HepG2 (cell line): ENCODE results near the gene MPP3. TPM values are rescaled to one million over a fixed set of nuclear protein-coding genes. Genes with fewer than 3 reads are reported as not detected.

ENCODE experiments used
- CEBPB ChIP-seq: IDR thresholded peaks from 2 replicates; pipeline ENCODE4 v1.6.1; 2011; ENCODE audit warnings: low read depth, low read length, improper control_type of control experiment, borderline replicate concordance
- ELF1 ChIP-seq: sonication (generic); formaldehyde crosslinking; IDR thresholded peaks from 2 replicates; pipeline ENCODE4 v1.4.0; 2020; ENCODE audit warnings: missing genetic modification reagents
- GATAD2A ChIP-seq: IDR thresholded peaks from 2 replicates; pipeline ENCODE4 v1.6.1; 2016
- GFI1 ChIP-seq: sonication (generic); formaldehyde crosslinking; IDR thresholded peaks from 2 replicates; pipeline ENCODE4 v1.5.0; 2020; ENCODE audit warnings: missing genetic modification reagents, mild to moderate bottlenecking, borderline replicate concordance
- HCFC1 ChIP-seq: fragments of 150-350 bp; IDR thresholded peaks from 2 replicates; pipeline ENCODE4 v1.6.1; 2014; ENCODE audit warnings: low read depth, low read length
- MED8 ChIP-seq: sonication (generic); formaldehyde crosslinking; IDR thresholded peaks from 2 replicates; pipeline ENCODE4 v1.8.1; 2023; ENCODE audit warnings: mild to moderate bottlenecking, missing genetic modification reagents; ENCODE audit not compliant: insufficient replicate concordance
- MTA3 ChIP-seq: sonication (generic); formaldehyde crosslinking; IDR thresholded peaks from 2 replicates; pipeline ENCODE4 v1.4.0; 2020; ENCODE audit warnings: missing genetic modification reagents
- PHB2 ChIP-seq: fragments of 450-650 bp; IDR thresholded peaks from 2 replicates; pipeline ENCODE4 v1.6.1; 2018; ENCODE audit not compliant: partially characterized antibody
- STAG1 ChIP-seq: sonication (generic); formaldehyde crosslinking; IDR thresholded peaks from 2 replicates; pipeline ENCODE4 v1.4.0; 2020; ENCODE audit warnings: missing genetic modification reagents
- ZNF20 ChIP-seq: sonication (generic); formaldehyde crosslinking; IDR thresholded peaks from 2 replicates; pipeline ENCODE4 v1.4.0; 2020; ENCODE audit warnings: mild to moderate bottlenecking, moderate library complexity, missing genetic modification reagents
- ZNF549 ChIP-seq: sonication (generic); formaldehyde crosslinking; IDR thresholded peaks from 2 replicates; pipeline ENCODE4 v1.5.0; 2020; ENCODE audit warnings: missing genetic modification reagents
- polyA plus RNA-seq, 8 experiments: library from polyadenylated mRNA; depleted of rRNA in 3 of 8; stranded (reverse) in 7 of 8; unstranded in 1 of 8; fragments of >200 nt; fragmentation: Illumina TruSeq in 4 of 8; extraction: Trizol in 4 of 8; gene quantifications; 2 replicates each; pipeline versions ENCODE4 v1.2.1 to v1.2.3, GENCODE V29; 2011 to 2016; ENCODE audit warnings: low read depth in 4 of 8, missing spikeins in 1 of 8, mixed read lengths in 1 of 8; ENCODE audit not compliant: insufficient read depth in 1 of 8
- total RNA-seq, 5 experiments: library from RNA; depleted of rRNA; stranded (reverse); fragments of >200 nt; fragmentation: Illumina TruSeq; extraction: Trizol; gene quantifications; 2 replicates each; pipeline ENCODE4 v1.2.3, GENCODE V29; 2016; ENCODE audit warnings: low read depth in 1 of 5
- TF ChIP-seq, protein P1 (sequence below): sonication (generic); formaldehyde crosslinking; IDR thresholded peaks from 2 replicates; pipeline ENCODE4 v1.4.0; 2020; ENCODE audit warnings: missing genetic modification reagents
- TF ChIP-seq, protein P2 (sequence below): sonication (generic); formaldehyde crosslinking; IDR thresholded peaks from 2 replicates; pipeline ENCODE4 v1.4.0; 2020; ENCODE audit warnings: missing genetic modification reagents, borderline replicate concordance
- TF ChIP-seq, protein P3 (sequence below): sonication (generic); formaldehyde crosslinking; IDR thresholded peaks from 2 replicates; pipeline ENCODE4 v1.5.0; 2020; ENCODE audit warnings: missing genetic modification reagents, mild to moderate bottlenecking, borderline replicate concordance
- TF ChIP-seq, protein P4 (sequence below): sonication (generic); formaldehyde crosslinking; IDR thresholded peaks from 2 replicates; pipeline ENCODE4 v1.8.1; 2023; ENCODE audit warnings: missing genetic modification reagents, inconsistent platforms, borderline replicate concordance

MPP3 gene
- total and polyA plus RNA-seq, 2 of the 13 experiments (the other 11 are each of a cell fraction or from before 2014, with no cell fraction given): 0.91 to 1.8 TPM

DNA sequence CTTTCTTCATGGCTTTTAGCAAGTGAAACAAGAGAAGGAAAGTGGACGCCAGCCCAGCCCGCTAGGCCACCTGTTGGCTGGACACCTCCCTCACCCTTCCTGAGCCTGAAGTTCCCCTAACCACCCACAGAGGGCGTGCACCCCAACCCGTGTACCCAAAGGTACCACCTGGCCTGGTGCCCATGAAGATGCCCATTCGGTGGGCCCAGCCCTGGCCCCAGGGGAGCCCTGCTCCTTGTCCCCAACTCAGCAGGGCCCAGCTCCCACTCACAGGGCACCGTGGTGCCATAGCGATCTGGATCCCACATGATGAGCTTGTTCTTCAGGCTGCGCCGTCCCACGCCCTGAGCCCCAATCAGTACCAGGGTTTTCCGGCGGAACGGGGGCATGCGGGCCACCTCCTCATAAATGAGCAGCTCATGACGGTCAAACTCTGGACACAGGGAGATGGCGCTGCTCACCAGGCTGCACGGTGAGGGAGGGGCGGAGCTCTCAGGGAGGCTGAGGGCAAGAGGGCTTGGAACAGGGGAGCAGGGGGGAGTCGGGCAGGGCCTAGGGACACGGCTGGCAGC lies 47.6 kb upstream of the MPP3 start (continued):
- TF ChIP-seq, protein P1, sequence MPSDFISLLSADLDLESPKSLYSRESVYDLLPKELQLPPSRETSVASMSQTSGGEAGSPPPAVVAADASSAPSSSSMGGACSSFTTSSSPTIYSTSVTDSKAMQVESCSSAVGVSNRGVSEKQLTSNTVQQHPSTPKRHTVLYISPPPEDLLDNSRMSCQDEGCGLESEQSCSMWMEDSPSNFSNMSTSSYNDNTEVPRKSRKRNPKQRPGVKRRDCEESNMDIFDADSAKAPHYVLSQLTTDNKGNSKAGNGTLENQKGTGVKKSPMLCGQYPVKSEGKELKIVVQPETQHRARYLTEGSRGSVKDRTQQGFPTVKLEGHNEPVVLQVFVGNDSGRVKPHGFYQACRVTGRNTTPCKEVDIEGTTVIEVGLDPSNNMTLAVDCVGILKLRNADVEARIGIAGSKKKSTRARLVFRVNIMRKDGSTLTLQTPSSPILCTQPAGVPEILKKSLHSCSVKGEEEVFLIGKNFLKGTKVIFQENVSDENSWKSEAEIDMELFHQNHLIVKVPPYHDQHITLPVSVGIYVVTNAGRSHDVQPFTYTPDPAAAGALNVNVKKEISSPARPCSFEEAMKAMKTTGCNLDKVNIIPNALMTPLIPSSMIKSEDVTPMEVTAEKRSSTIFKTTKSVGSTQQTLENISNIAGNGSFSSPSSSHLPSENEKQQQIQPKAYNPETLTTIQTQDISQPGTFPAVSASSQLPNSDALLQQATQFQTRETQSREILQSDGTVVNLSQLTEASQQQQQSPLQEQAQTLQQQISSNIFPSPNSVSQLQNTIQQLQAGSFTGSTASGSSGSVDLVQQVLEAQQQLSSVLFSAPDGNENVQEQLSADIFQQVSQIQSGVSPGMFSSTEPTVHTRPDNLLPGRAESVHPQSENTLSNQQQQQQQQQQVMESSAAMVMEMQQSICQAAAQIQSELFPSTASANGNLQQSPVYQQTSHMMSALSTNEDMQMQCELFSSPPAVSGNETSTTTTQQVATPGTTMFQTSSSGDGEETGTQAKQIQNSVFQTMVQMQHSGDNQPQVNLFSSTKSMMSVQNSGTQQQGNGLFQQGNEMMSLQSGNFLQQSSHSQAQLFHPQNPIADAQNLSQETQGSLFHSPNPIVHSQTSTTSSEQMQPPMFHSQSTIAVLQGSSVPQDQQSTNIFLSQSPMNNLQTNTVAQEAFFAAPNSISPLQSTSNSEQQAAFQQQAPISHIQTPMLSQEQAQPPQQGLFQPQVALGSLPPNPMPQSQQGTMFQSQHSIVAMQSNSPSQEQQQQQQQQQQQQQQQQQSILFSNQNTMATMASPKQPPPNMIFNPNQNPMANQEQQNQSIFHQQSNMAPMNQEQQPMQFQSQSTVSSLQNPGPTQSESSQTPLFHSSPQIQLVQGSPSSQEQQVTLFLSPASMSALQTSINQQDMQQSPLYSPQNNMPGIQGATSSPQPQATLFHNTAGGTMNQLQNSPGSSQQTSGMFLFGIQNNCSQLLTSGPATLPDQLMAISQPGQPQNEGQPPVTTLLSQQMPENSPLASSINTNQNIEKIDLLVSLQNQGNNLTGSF (CRISPR knock-in tag): no peak
- TF ChIP-seq ZNF549 (CRISPR knock-in tag) (no peak), MTA3 (CRISPR knock-in tag) (no peak), ELF1 (no peak), CEBPB (no peak), STAG1 (CRISPR knock-in tag) (0 out of 2 replicates have a peak, but pooled peaks have one; percentile 9), ZNF20 (CRISPR knock-in tag) (no peak), GFI1 (no peak), PHB2 (no peak), GATAD2A (CRISPR knock-in tag) (no peak), MED8 (CRISPR knock-in tag) (no peak), HCFC1 (no peak)
- TF ChIP-seq, protein P2, sequence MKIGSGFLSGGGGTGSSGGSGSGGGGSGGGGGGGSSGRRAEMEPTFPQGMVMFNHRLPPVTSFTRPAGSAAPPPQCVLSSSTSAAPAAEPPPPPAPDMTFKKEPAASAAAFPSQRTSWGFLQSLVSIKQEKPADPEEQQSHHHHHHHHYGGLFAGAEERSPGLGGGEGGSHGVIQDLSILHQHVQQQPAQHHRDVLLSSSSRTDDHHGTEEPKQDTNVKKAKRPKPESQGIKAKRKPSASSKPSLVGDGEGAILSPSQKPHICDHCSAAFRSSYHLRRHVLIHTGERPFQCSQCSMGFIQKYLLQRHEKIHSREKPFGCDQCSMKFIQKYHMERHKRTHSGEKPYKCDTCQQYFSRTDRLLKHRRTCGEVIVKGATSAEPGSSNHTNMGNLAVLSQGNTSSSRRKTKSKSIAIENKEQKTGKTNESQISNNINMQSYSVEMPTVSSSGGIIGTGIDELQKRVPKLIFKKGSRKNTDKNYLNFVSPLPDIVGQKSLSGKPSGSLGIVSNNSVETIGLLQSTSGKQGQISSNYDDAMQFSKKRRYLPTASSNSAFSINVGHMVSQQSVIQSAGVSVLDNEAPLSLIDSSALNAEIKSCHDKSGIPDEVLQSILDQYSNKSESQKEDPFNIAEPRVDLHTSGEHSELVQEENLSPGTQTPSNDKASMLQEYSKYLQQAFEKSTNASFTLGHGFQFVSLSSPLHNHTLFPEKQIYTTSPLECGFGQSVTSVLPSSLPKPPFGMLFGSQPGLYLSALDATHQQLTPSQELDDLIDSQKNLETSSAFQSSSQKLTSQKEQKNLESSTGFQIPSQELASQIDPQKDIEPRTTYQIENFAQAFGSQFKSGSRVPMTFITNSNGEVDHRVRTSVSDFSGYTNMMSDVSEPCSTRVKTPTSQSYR: no peak
- TF ChIP-seq, protein P3, sequence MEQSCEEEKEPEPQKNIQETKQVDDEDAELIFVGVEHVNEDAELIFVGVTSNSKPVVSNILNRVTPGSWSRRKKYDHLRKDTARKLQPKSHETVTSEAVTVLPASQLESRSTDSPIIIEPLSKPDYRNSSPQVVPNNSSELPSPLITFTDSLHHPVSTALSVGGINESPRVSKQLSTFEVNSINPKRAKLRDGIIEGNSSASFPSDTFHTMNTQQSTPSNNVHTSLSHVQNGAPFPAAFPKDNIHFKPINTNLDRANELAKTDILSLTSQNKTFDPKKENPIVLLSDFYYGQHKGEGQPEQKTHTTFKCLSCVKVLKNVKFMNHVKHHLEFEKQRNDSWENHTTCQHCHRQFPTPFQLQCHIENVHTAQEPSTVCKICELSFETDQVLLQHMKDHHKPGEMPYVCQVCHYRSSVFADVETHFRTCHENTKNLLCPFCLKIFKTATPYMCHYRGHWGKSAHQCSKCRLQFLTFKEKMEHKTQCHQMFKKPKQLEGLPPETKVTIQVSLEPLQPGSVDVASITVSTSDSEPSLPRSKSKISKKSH (CRISPR knock-in tag): no peak
- TF ChIP-seq, protein P4, sequence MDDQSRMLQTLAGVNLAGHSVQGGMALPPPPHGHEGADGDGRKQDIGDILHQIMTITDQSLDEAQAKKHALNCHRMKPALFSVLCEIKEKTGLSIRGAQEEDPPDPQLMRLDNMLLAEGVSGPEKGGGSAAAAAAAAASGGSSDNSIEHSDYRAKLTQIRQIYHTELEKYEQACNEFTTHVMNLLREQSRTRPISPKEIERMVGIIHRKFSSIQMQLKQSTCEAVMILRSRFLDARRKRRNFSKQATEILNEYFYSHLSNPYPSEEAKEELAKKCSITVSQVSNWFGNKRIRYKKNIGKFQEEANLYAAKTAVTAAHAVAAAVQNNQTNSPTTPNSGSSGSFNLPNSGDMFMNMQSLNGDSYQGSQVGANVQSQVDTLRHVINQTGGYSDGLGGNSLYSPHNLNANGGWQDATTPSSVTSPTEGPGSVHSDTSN: no peak
